Stimulated activated naive CD8-positive, alpha-beta T cell treated with anti-CD3 and anti-CD28 coated beads, Interleukin-15, amount 100 ng/mL, for 72 hours (primary cell): Measurements from ENCODE around the gene APBA3.

Experiments used
- ATAC-seq: fragments of 150-1000 bp; cut with Tn5 transposase; 2 replicates; pipeline ENCODE4 v1.10.0; 2021; ENCODE audit warnings: mild to moderate bottlenecking, moderate library complexity
- DNase-seq, 2 donors: peaks; one replicate each; pipeline ENCODE4 v3.0.0; 2021 to 2022
- H3K27ac Mint-ChIP-seq, 2 donors: one replicate each; pipeline ENCODE4 v1.8.0; 2022; ENCODE audit warnings: mild to moderate bottlenecking in 2 of 2, mixed read lengths in 2 of 2, moderate library complexity in 2 of 2
- H3K27me3 Mint-ChIP-seq: one replicate; pipeline ENCODE4 v1.8.0; 2022; ENCODE audit warnings: mixed read lengths
- H3K4me1 Mint-ChIP-seq: one replicate; pipeline ENCODE4 v1.8.0; 2022; ENCODE audit warnings: mild to moderate bottlenecking, mixed read lengths
- H3K4me3 Mint-ChIP-seq, 2 donors: one replicate each; pipeline ENCODE4 v1.8.0; 2022; ENCODE audit warnings: mild to moderate bottlenecking in 2 of 2, mixed read lengths in 2 of 2, moderate library complexity in 1 of 2
- H3K9me3 Mint-ChIP-seq, 2 donors: one replicate each; pipeline ENCODE4 v1.8.0; 2022; ENCODE audit warnings: mixed read lengths in 2 of 2

The APBA3 gene

DNA sequence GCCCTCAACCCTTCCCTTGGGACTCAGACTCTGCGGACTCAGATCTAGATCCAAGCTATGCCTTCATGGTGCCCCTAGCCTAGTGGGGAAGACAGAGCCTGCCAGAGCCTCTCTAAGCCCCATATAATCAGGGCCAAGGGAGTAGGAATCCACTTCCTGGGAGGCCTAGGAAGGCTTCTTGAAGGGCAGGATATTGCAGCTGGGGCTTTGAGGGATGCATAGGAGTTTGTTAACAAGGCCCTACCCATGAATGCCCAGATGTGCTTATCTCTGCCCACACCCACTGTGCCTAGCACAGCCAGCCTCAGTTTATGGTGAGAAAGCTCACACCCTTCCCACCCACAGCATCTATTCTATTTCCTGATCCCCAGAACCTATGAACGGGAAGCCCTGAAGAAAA, 11.3 kb downstream of the APBA3 start:
- DNase-seq (no peak), ATAC-seq (no peak)
- no peak overlapping the region for H3K27ac Mint-ChIP-seq
- H3K4me3 Mint-ChIP-seq: no peak overlapping the region
- no peaks in the 10 kb centered on the region for H3K9me3 Mint-ChIP-seq
- no peaks in the 10 kb centered on the region for H3K27me3 Mint-ChIP-seq
- peaks cover 7% of the 10 kb centered on the region for H3K4me1 Mint-ChIP-seq

DNA sequence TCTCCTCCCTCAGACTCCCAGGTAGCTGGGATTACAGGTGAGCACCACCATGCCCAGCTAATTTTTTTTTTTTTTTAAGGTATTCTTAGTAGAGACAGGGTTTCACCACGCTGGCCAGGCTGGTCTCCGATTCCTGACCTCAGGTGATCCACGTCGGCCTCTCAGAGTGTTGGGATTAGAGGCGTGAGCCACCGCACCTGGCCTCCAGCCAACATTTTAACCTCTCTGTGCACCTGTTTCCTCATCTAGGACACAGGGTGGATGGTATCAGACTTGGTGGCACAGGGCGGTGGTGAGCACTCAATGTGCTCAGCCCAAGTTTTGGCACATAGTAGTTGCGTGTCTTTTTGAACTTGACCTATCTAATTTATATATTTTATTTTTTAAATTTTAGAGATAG, 12.5 kb downstream of the APBA3 start:
- no peak overlapping the region for H3K27ac Mint-ChIP-seq
- no peak overlapping the region for H3K4me3 Mint-ChIP-seq
- no peaks in the 10 kb centered on the region for H3K27me3 Mint-ChIP-seq
- H3K4me1 Mint-ChIP-seq: no peaks in the 10 kb centered on the region
- DNase-seq (no peak), ATAC-seq (no peak)
- H3K9me3 Mint-ChIP-seq: no peaks in the 10 kb centered on the region

DNA sequence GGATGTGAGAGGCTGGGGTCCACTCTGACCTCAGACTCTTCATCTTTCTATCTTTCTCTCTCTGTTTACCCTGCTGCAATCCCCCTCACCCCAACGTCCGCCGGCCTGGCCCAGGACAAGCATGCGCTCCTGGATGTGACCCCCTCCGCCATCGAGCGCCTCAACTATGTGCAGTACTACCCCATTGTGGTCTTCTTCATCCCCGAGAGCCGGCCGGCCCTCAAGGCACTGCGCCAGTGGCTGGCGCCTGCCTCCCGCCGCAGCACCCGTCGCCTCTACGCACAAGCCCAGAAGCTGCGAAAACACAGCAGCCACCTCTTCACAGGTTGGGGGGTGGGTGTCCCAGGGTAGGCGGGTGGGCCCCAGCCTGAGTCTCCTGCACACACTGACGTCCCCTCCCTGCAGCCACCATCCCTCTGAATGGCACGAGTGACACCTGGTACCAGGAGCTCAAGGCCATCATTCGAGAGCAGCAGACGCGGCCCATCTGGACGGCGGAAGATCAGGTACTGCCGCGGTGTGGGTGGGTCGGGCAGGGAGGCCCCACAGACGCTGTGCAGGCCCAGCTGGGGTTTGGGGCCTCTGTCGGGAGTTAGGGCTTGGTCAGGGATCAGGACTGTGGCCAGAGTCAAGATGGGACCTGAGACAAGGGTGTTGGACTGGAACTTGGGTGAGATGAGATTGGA, 15.0 kb downstream of the APBA3 start:
- peak overlapping the region in 1 of 2 donors; percentile 38 for H3K27ac Mint-ChIP-seq
- ATAC-seq (no peak), DNase-seq (no peak)
- H3K27me3 Mint-ChIP-seq: no peaks in the 10 kb centered on the region
- H3K9me3 Mint-ChIP-seq: no peaks in the 10 kb centered on the region
- H3K4me1 Mint-ChIP-seq: no peaks in the 10 kb centered on the region
- no peak overlapping the region for H3K4me3 Mint-ChIP-seq

DNA sequence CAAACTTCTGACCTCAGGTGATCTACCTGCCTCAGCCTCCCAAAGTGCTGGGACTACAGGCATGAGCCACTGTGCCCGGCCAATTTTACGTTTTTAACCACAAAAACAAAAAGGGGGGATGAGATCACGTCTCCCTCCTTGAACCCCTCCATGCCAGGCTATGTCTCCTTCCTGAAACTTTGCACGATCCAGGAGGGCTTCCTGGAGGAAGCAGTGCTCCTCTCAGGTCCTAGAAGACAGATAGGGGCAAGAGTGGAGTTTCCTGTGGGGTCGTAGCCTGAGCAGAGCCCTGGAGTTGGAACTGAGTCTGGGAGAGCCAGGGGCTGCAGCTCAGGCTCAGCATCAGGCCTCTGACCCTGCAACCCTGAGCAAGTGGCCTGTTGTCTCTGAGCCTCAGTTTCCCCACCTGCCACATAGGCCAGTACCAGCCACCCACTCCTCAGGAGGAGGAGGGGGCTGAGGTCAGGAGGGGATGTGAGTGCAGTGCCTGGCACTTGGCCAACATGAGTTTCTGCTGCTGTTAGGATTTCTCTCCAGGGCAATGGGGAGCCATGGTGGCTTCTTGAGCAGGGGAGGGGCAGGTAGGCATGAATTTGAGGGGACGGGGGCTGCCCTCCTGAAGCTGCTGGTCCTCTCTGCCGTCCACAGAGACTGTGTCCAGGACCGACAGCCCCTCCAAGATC, 16.0 kb downstream of the APBA3 start:
- Mint-ChIP-seq H3K4me3 (no peak overlapping the region), H3K27me3 (no peaks in the 10 kb centered on the region), H3K27ac (no peak overlapping the region), H3K4me1 (no peaks in the 10 kb centered on the region), H3K9me3 (no peaks in the 10 kb centered on the region)
- DNase-seq: no peak
- no peak for ATAC-seq

- Mint-ChIP-seq H3K4me1 (peaks cover 14% of the 10 kb centered on the region), H3K4me3 (no peak overlapping the region), H3K27me3 (no peaks in the 10 kb centered on the region), H3K27ac (peak overlapping the region in 1 of 2 donors; percentile 46), H3K9me3 (no peaks in the 10 kb centered on the region)
- no peak for DNase-seq
- ATAC-seq: no peak
Observed at GRCh38 chr19:3743486-3743885, 18.0 kb downstream of the APBA3 start.

GRCh38 chr19:3740431-3740830, 21.1 kb downstream of the APBA3 start:
- Mint-ChIP-seq H3K9me3 (no peaks in the 10 kb centered on the region), H3K4me1 (peaks cover 18% of the 10 kb centered on the region), H3K27me3 (no peaks in the 10 kb centered on the region), H3K4me3 (no peak overlapping the region), H3K27ac (no peak overlapping the region)
- DNase-seq: no peak
- ATAC-seq: no peak

DNA sequence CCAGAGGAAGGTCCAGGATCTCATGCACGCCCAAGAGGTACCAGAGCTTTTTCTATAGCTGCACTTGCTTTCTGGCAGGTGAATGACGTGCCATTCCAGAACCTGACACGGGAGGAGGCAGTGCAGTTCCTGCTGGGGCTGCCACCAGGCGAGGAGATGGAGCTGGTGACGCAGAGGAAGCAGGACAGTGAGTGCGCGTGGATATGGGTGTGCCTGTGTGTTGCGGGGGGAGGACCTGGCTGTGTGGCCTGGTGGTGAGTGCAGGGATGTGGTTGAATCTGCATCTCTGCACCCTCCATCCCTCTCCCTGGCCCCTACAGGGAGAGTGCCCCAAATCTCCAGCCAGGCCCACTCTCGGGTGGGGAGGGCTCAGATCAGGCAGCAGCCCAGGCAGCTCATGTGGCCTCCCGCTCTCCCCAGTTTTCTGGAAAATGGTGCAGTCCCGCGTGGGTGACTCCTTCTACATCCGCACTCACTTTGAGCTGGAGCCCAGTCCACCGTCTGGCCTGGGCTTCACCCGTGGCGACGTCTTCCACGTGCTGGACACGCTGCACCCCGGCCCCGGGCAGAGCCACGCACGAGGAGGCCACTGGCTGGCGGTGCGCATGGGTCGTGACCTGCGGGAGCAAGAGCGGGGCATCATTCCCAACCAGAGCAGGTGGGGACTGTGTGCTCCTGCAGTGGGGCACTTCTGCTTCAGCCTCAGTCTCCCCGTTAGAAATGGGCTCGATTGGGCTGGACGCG, 22.8 kb downstream of the APBA3 start:
- ATAC-seq: no peak
- no peak for DNase-seq
- Mint-ChIP-seq H3K9me3 (no peaks in the 10 kb centered on the region), H3K27ac (no peak overlapping the region), H3K4me1 (peaks cover 18% of the 10 kb centered on the region), H3K4me3 (no peak overlapping the region), H3K27me3 (no peaks in the 10 kb centered on the region)

GRCh38 chr19:3737487-3738205, 23.8 kb downstream of the APBA3 start:
- Mint-ChIP-seq H3K4me3 (no peak overlapping the region), H3K4me1 (peaks cover 18% of the 10 kb centered on the region), H3K27ac (no peak overlapping the region), H3K27me3 (no peaks in the 10 kb centered on the region), H3K9me3 (no peaks in the 10 kb centered on the region)
- no peak for ATAC-seq
- no peak for DNase-seq

GRCh38 chr19:3736106-3736724, 25.3 kb downstream of the APBA3 start:
- no peaks in the 10 kb centered on the region for H3K27me3 Mint-ChIP-seq
- H3K27ac Mint-ChIP-seq: no peak overlapping the region
- H3K4me3 Mint-ChIP-seq: no peak overlapping the region
- ATAC-seq (no peak), DNase-seq (no peak)
- no peaks in the 10 kb centered on the region for H3K9me3 Mint-ChIP-seq
- H3K4me1 Mint-ChIP-seq: peaks cover 18% of the 10 kb centered on the region

DNA sequence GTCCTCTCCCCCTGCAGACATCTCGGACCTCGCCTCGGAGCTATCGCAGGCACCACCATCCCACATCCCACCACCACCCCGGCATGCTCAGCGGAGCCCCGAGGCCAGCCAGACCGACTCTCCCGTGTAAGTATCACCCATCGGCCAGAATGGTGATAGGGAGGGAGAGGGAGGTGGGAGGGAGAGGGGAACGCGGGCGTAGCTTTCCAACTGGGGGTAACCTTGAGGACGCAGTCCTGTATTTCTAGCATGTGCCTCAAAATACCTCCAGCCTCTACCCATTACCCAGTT, 27.2 kb downstream of the APBA3 start:
- DNase-seq (no peak), ATAC-seq (no peak)
- Mint-ChIP-seq H3K4me1 (peaks cover 11% of the 10 kb centered on the region), H3K4me3 (no peak overlapping the region), H3K27me3 (no peaks in the 10 kb centered on the region), H3K27ac (no peak overlapping the region), H3K9me3 (no peaks in the 10 kb centered on the region)

GRCh38 chr19:3733549-3734309, 27.8 kb downstream of the APBA3 start:
- Mint-ChIP-seq H3K4me3 (no peak overlapping the region), H3K4me1 (peaks cover 7% of the 10 kb centered on the region), H3K27me3 (no peaks in the 10 kb centered on the region), H3K9me3 (no peaks in the 10 kb centered on the region), H3K27ac (no peak overlapping the region)
- DNase-seq: no peak
- ATAC-seq: no peak

GRCh38 chr19:3732108-3732507, 29.4 kb downstream of the APBA3 start:
- H3K4me3 Mint-ChIP-seq: no peak overlapping the region
- DNase-seq: no peak
- peak overlapping the region in 1 of 2 donors; percentile 37 for H3K27ac Mint-ChIP-seq
- no peaks in the 10 kb centered on the region for H3K27me3 Mint-ChIP-seq
- H3K9me3 Mint-ChIP-seq: no peaks in the 10 kb centered on the region
- no peaks in the 10 kb centered on the region for H3K4me1 Mint-ChIP-seq
- no peak for ATAC-seq

- Mint-ChIP-seq H3K27me3 (no peaks in the 10 kb centered on the region), H3K4me1 (peaks cover 2% of the 10 kb centered on the region), H3K9me3 (no peaks in the 10 kb centered on the region), H3K4me3 (no peak overlapping the region), H3K27ac (no peak overlapping the region)
- ATAC-seq (no peak), DNase-seq (no peak)
Observed at GRCh38 chr19:3730457-3730958, 31.0 kb downstream of the APBA3 start.

- no peak for ATAC-seq
- H3K9me3 Mint-ChIP-seq: no peaks in the 10 kb centered on the region
- H3K27ac Mint-ChIP-seq: no peak overlapping the region
- DNase-seq: no peak
- H3K27me3 Mint-ChIP-seq: peaks cover 27% of the 10 kb centered on the region
- H3K4me1 Mint-ChIP-seq: peaks cover 30% of the 10 kb centered on the region
- H3K4me3 Mint-ChIP-seq: no peak overlapping the region
Observed at GRCh38 chr19:3725640-3726310, 35.7 kb downstream of the APBA3 start.
